Astrocyte (in vitro differentiated cells and primary cell): ENCODE measurements around the gene ANAPC16.

Experiments used
- EZH2 ChIP-seq: IDR thresholded peaks from 2 replicates; pipeline ENCODE4 v1.6.1; 2012; ENCODE audit warnings: mild to moderate bottlenecking, low read length, inconsistent platforms; ENCODE audit not compliant: insufficient read depth
- TF ChIP-seq, protein P1 (sequence below): IDR thresholded peaks from 2 replicates; pipeline ENCODE4 v1.5.1; 2011; ENCODE audit warnings: low read depth, mild to moderate bottlenecking, inconsistent platforms, low read length, moderate library complexity; ENCODE audit not compliant: insufficient read depth

DNA sequence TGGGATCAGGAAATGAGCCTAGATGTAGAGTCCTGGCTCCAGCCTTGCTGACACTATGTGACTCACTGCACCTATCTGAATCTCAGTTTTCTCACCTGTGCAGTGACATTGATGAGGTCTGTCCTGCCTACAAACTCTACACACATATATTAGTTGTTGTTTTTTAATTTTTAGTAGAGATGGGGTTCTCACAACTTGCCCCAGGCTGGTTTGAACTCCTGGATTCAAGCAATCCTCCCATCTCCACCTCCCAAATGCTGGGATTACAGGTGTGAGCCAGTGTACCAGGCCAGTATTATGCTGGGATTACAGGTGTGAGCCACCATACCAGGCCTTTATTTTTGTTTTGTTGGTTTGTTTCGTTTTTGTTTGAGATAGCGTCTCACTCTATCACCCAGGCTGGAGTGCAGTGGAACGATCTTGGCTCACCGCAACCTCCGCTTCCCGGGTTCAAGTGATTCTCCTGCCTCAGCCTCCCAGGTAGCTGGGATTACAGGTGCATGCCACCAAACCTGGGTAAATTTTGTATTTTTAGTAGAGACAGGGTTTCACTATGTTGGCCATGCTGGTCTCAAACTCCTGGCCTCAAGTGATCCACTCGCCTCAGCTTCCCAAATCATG lies 46.1 kb downstream of the ANAPC16 start:
- TF ChIP-seq, protein P1, sequence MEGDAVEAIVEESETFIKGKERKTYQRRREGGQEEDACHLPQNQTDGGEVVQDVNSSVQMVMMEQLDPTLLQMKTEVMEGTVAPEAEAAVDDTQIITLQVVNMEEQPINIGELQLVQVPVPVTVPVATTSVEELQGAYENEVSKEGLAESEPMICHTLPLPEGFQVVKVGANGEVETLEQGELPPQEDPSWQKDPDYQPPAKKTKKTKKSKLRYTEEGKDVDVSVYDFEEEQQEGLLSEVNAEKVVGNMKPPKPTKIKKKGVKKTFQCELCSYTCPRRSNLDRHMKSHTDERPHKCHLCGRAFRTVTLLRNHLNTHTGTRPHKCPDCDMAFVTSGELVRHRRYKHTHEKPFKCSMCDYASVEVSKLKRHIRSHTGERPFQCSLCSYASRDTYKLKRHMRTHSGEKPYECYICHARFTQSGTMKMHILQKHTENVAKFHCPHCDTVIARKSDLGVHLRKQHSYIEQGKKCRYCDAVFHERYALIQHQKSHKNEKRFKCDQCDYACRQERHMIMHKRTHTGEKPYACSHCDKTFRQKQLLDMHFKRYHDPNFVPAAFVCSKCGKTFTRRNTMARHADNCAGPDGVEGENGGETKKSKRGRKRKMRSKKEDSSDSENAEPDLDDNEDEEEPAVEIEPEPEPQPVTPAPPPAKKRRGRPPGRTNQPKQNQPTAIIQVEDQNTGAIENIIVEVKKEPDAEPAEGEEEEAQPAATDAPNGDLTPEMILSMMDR: no peak
- no peak for TF ChIP-seq EZH2
